DOHH2 (cell line): ENCODE results near the gene ASF1A.

Experiments
- EZH2phosphoT487 ChIP-seq: fragments of 200-600 bp; sonication (generic); IDR thresholded peaks from 2 replicates; pipeline ENCODE4 v1.6.1; 2017; ENCODE audit warnings: borderline replicate concordance, mild to moderate bottlenecking, antibody characterized with exemption, low read length, moderate library complexity, mixed read lengths
- TF ChIP-seq, protein P1 (sequence below): fragments of 200-600 bp; sonication (generic); IDR thresholded peaks from one replicate; pipeline ENCODE4 v1.5.1; 2014; ENCODE audit warnings: antibody characterized with exemption, mild to moderate bottlenecking, low read depth, low read length; ENCODE audit not compliant: poor library complexity, severe bottlenecking

GRCh38 chr6:118873239-118873638 lies 20.7 kb upstream of the ASF1A start:
- TF ChIP-seq, protein P1, sequence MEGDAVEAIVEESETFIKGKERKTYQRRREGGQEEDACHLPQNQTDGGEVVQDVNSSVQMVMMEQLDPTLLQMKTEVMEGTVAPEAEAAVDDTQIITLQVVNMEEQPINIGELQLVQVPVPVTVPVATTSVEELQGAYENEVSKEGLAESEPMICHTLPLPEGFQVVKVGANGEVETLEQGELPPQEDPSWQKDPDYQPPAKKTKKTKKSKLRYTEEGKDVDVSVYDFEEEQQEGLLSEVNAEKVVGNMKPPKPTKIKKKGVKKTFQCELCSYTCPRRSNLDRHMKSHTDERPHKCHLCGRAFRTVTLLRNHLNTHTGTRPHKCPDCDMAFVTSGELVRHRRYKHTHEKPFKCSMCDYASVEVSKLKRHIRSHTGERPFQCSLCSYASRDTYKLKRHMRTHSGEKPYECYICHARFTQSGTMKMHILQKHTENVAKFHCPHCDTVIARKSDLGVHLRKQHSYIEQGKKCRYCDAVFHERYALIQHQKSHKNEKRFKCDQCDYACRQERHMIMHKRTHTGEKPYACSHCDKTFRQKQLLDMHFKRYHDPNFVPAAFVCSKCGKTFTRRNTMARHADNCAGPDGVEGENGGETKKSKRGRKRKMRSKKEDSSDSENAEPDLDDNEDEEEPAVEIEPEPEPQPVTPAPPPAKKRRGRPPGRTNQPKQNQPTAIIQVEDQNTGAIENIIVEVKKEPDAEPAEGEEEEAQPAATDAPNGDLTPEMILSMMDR = no peak
- TF ChIP-seq EZH2phosphoT487 = no peak
